Measurements from ENCODE around the gene NPHP4.

NPHP4 gene

DNA sequence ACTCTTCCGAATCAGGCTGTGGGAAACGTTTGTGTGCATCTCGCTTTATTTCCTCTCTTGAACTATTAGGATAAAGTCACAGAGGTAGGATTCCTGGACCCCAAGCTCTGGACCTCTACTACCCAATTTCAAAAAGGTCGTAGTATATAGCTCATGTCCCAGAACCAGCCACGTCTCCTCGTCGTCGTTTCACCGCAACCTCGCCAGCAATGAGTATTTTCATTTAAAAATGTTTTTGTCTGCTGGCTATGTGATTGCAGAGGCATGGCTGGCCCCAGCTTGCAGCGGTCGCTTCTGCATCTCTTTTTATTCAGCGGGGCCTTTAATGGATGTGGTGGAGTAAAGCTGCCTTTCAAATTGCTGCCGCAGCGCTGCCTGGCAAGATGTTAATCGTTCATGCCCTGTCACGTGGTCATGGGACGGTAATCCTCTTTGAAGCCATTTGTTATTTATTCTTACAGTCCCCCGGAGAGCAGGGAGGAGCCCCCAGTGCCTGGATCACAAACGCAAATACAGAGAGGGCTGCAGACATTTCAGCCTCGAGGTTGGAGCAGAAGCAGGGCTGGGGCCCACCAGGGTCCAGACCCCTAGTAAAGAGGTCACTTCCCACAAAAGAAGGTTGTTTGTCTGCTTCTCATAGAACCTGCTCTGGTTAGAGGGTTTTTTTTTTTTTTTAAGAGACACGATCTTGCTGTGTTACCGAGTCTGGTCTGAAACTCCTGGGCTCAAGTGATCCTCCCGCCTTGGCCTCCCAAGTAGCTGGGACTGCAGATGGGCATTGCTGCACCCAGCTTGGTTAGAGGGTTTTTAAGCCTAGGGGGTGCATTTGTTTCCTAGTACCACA lies 11.6 kb upstream of the NPHP4 start:
- peak; percentile 6 for DNase-seq

DNA sequence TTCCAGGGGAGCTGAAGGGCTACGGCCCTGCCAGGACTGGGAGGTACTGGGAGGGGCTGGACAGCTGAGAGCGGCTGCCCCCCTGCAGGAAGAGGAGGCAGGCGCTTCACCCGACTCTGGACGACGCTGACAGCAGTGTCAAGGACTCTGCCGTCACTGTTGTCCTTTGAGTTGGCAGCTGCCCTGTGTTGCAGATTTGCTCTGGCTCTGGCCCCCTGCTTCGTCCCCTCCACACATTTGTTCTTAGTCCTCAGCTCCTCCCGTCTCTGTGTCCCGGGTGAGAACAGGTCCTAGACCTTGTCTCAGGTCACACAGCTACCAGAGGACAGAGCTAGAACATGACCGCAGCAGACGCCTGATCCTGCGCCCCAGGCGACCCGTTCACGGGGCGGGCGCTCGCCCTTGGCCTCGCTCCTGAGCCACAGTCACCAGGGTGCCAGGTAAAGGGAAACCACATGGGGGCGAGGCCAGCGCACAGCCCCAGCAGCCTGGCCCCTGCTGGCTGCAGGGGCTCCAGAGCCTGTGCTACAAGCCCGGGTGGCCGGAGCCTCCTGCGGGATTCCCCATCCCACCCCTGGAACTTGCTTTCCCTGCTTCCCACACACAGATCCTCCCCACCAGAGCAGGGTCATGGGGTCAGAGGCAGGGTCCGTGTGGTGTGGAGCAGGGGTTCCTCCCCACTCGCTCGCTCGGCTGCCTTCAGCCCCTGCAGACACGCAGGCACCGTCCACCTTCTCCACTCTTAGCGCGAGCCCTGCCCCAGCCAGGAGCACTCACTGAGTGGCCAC lies 10.7 kb upstream of the NPHP4 start:
- DNase-seq: peak; percentile 16

DNA sequence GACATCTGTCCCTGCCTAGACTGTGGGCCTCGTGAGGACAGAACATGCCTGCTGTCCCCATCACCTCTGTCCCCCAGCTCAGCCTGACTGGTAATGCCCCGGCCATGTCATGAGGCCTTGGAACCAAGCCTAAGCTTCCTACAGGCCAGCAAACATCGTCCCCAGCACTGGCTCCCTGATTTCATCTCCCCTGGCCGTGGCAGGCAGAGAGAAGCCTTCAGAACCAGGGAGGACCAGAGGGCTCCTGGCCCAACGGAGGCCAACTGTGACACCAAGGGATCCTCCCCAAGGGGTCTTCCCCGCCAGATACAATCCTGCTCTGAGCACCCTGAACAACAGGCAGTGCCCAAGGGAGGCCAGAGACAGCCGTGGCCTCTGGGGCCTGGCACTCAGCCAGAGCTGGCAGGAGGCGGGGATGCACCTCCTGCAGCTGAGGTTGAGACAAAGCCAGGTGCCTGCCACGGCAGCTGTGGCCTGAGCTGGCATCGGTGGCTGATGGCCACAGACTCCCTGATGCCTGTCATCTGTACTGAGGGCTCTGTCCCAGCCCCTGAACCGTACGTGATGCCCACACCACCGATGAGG lies 9.9 kb upstream of the NPHP4 start:
- DNase-seq: peak; percentile 28

DNA sequence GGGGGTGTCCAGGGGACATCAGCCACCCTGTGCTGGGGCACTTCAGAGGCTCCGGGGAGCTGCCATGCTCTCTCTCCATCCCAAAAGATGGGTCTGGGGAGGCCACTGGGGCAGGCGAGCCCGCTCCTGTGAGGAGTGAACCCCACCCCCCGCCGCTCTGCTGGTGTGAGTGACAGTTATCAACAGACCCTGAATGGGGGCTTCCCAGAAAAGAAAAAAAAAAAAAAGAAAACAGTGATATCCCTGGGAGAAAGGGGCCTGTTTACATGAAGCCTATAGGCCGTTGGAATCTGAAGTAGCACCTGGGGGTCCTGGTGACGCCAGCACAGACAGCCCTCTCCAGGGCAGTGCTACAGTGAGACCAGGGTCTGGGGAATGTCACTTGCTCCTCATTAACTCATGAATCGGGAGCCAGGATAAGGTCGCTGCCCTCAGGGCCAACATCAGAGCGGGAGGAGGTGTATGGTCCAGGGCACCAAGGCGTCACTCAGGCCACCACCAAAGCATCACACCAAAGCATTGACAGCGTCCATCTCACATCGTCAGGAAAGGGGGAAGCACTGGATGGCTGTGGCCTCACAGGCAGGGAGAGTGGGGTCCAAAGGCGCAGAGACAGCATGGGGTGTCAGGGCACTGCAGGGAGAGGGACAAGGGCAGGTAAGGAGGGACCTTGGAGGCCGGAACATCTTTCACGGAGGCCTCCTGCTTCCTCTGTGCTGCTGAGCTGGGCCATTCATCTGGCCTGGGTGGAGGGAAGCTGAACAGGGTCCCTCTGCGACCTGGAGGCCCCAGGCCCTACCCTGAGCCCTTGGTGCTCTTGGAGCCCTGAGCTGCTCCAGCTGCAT lies 8.4 kb upstream of the NPHP4 start:
- DNase-seq: peak; percentile 10

DNA sequence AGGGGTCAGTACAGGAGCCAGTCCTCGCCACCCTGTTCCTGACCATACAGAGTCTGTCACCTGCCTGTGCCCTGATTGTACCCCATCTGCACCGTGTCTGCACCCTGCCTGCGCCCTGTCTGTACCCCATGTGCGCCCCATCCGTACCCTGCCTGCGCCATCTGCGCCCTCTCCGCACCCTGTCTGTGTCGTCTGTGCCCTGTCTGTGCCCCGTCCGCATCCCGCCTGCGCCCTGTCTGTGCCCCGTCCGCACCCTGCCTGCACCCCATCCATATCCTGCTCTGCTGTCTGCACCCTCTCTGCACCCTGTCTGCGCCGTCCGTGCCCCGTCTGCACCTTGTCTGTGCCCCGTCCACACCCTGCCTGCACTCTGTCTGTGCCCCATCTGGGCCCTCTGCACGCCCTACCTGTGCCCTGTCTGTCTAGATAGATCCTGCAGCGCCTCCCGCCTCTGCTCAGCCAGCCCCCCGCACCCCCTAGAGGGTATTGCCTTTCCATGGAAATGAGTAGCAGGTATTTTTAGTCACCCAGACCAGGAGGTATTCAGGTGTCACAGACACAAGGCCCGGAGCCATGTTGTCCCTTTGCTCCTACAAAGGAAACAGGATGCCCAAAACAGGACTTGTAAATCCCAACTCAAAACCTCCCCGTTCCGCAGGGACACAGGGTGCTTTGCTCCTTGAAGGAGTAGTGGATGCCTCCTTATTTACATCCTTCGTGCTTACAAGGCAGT lies 7.7 kb upstream of the NPHP4 start:
- DNase-seq: peak; percentile 11

DNA sequence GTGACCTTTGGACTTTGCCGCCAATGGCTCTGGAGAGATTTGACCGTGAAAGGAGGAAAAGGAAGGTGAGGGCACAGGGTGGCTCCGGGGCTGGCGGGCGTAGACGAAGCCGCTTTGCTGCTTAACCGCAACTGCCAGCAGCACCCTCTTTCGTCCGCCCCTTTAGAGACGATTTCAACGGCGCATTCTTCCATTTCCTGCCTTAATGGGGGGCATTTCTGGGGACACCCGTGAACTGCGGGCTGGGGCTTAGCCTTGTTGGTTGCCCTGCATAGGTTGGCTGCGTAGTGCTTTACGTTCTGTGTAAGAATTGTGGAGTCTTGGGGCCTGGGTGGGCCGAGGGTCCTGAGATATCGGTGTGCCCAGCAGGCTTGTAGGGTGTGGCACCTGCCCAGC lies 6.7 kb upstream of the NPHP4 start:
- DNase-seq: peak; percentile 11

DNA sequence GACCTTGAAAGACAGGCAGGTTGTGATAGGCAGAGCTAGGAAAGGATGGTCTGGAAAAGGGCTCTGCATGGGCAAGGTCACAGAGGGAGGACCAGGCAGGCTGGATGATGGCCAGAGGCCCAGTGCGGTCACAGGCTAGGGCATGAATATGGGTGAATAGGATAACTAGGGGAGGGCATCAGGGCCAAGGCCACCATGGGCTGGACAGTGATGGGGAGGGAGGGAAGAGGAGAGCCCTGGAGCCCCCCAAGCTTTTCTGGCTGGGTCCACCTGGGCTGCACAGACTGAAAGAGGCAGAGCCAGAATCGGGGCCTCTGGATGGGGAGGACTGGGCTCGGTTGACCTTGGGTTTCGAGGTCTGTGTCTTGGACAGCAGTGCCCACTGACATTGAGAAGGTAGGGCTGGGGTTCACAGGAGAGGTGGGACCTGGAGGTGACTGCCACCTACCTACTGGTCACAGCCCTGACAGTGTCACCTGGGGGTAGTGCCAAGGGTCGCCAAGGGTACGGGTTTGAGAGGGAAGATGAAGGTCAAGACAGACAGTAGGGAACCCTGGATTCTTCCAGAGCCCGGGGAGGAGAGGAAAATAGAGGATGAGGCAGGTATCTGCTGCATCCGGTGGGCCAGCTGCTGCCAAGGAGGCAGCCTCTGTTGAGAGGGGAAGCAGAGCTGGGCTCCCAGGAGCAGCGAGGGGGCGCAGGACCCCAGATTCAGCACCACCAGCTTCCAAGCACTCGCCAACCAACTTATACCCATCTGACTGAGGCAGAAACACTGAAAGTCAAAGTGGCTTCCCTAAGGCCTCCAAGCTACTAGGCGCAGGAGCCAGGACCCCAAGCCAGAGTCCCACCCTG lies 6.1 kb upstream of the NPHP4 start:
- peak; percentile 13 for DNase-seq

DNA sequence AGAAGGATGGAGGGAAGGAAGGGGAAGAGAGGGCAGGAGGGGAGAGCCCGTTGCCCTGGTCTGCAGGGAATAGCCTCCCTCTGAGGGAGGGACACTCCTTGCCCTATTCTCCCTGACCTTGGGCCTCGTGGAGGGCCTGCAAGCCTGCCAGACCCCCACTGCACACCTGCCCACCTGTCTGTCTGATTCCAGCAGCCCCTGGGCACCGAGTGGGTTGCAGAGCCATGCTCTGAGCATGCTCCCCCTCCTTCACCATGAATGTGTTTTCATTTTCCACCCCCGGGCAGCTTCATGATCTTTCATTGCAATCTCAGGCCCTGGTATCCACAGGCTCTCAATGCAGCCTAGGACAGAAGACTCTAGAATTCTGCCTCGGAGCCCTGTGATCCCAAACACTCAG lies 5.1 kb upstream of the NPHP4 start:
- DNase-seq: peak; percentile 5

DNA sequence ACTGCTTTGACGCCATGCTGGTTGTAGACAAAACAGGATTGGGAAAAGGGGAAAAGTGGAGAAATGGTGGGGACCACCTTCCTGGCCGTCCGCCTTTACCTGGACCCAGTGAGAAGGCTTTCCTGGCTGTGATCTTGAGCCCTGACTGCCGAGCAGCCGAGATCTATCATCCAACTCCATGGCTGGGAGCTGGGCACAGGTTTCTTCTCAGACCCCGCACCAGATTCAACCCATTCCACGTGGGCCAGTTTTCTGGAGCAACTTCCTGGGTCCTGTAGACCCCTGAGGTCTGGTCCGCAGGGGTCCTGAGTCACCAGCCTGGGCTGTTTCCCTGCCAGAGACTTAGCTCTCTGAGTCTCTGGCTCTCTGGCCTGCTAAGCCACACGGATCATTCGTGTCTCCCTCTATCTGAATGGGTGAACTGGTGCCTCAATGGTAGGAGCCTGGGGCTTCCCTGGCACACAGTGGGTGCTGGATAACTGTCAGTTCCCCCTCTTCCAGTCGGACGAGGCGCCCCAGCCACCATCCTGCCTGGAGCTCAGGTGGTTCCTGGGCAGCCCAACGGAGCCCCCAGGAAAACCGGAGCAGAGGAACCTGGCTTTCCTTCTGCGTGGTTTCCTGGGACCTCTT lies 4.5 kb upstream of the NPHP4 start:
- DNase-seq: peak; percentile 13

DNA sequence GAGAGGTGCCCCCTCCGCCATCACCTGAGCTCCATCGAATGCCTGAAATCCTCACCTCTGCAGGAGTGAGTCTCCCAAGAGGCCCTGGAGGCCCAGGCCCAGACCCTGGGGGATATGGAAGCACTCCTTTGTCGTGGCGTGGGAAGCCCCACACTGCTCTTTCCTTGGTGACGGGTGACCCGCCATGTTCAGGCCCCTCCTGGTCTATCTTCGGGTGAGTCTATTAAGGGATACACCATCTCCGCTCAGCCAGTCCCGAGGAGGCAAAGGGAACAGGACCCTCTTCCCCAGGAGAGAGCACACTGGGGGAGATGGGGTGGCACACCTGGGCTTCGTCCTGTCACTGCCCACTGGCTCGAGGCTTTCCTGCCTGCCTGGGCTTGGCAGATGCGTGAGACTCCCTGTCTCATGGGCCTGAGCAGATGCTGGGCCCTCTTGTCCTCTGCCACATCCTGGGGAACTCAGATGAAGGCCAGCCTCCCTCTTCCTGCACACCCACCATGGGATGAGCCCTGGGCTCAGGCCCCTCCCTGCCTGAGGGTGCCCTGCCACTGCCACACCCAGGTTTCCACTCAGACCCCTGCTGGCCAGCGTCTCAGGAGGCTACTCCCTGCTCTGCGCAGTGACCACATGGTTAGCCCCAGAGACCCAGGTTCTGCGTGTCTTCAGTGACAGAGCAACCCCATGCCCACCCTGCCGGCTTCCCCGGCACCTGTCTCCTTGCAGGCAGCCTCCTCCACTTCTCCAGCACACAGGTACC lies 3.8 kb upstream of the NPHP4 start:
- DNase-seq: no peak

DNA sequence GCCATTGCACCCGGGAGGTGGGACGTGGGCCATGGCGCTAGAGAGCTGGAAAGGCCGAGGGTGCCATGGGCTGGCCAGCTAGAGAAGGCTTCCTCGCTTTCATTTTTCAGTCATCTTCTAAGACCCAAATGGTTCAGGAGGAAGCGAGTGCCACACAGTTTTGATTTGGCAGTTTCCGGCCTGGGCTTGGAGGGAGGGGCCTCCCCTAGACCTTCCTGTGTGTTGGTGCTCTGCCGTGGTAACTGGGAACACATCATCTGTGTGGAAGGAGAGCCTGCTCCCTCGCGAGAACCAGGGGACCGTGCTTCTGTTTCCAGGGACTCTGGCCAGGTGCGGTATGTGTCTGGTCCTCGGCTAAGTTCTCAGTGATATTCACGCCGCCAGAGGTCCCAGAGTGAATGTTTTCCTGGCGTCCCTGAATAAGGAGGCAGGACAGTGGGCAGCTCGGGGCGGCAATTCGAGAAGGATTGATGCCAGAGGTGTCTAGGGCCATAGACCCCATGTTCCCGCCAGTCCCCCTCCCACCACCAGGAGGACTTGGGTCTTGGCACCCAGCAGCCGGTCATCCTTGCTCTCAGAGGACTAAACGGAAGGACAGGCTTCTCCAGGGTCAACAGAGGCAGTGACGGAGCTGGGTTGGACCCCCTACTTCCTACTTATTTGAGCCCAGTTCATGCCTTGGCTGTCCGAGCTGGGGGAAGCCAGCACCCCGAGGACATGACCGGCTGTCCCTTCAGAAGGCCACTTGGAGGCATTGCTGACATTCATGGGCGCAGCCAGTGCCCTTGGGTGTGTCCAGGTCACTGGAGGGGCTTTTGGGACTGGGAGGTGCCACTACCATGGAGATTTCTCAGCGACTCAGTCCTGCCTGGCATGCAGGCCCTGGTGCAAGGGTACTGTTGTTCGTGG lies 2.7 kb upstream of the NPHP4 start:
- DNase-seq: peak; percentile 60

DNA sequence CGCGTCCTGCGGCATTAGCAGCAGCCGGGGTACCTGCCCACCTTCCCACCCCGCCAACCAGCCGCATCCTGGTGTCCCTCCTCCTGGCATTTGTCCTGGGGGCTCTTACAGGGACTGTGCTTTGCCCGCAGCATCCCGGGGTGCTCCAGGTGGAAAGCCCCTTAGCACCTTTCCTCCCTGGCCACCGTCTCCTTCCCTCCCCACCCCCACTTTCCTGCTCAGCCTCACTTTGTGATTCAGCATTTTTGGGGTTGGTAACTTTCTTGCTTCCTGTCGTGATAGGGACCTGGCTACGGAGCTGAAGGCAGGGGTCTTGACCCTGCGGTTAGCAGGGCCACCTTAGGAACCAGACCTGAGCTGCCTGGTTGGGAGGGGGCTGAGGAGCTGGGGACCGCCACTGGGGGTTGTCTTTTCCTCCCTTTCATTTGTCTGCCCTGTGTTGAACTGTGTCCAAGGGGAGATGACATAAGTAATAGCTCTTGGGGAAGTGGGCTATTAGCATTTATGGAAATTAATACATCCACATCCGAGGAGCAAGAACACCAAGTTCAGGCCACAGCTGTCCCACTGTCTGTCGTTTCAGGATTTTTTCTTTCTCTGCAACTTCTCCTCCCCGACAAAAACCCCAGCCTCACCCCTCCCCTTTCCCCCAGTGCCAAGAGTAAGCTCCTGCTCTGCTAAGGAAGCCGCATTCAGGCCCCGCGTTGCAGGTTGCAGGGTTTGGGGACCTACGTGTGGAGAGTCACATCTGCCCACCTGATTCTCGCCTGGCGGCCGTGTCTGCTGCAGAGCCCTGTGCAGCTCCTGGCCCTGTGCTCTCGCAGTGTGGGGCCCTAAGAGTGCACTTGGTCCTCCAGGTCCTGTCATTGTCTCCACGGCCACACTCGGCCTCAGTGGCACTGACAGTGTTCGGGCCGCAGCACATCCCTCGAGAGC lies 1.6 kb upstream of the NPHP4 start:
- no peak for DNase-seq

DNA sequence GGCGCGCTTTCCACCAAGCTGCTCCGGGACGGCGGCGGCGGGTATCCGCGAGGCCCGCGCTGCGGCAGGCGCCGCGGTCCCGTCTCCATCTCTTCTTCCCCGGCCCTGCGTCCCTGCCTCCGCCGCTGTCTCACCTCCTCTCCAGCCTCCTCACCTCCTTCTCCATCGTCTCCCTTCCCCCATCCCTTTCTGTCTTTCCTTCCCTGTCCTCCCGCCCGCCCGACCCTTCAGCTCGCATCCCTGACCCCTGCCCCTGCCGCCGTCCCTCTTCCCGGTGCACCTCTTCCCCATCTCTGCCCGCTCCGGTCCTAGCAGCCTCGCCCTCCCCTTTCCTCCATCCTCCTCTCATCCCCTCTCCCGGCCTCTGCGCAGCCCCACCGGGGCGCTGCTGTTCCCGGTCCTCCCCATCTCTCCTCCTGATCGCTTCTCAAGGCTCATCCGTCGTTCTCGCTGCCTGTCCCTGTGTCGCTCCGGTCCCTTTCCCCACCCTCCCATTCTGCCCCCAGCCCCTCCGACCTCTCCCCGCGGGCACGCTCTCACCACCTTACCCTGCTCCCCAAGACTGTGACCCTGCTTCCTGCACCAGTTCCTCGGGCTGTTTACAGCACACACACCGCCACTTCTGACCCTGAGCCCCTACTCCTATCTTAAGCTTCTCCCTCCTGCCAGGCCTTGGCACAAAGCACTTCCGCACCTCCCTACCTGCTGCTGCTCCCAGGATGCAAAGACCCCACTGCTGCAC lies 760 bp upstream of the NPHP4 start:
- DNase-seq: no peak

DNA sequence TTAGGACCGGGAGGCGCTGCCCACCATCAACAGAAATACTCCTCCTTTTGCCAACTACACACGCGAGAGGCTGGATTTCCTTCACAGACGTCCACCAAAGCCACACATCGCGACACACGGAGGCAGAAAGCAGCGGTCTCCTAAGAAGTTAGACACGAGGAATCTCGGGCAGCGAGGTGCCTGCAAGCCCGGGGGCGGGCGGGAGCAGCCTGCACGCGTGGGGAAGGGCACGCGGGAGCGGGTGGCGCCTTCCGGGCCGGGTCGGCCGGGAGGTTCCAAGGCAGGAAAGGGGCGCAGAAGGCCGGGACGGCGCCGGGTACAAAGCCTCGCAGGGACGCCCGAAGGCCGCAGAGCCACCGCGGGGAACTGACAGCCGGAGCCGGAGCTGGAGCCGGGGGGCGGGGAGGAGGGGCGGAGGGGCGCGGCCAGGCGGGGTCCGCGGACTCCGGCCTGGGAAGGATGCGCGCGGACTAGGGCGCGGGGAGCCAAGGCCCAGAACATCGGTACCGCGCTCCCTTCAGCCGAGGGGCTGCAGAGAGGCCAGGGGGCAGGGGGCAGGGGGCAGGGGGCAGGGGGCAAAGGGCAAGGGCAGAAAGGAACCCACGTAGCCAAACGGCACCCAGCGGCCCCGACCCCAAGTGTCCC lies 722 bp downstream of the NPHP4 start:
- DNase-seq: peak; percentile 31

DNA sequence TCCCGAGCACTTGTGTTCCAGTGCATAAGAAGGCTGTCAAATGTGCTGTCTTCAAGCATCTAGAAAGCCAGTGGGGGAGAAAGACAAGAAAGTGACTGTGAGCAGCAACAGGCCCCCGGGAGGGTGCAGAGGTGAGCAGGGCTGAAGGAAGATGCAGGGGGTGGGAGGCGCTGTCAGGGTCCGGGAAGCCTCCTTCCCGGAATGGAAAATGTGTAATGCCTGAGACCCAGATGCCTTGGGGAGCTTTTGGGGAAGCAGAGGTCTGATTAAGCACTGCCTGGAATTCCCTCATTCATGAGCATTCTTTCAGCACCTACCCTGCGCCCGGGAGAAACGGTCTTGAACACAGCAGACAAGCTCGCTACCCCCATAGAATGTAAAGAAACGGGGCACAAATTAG lies 1.3 kb downstream of the NPHP4 start:
- no peak for DNase-seq

DNA sequence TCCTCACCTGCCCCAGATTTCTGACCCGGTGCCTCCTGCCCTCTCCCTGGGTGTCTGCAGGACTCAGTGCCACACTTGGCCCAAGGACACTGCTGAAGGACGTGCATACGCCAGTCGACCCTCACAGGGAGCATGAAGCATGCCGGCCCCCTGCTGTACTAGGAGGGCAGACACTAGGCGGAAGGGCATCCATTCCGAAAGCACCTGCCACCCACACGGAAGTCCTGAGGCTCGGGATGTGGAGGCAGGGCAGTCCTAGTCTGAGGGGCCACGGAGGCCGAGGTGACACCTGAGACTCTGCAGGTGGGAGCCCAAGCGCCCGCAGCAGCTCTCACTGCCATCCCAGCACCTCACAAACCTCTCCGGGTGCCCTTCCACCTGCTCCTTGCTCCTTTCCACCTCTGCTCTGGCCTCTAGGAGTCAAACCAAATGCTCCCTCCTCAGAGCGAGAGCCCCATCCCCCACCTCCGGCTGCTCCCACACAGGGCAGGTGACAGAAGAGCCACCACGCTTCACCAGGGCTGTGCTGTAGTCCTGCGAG lies 2.4 kb downstream of the NPHP4 start:
- DNase-seq: no peak

All from activated CD8-positive, alpha-beta memory T cell treated with anti-CD3 and anti-CD28 coated beads, Interleukin-2, amount 50 U/mL, for 4 hours (primary cell).